Adrenal gland (tissue), 19 donors: ENCODE data around the gene LAMA2. TPM values are rescaled to one million over a fixed set of nuclear protein-coding genes. Genes with fewer than 3 reads are reported as not detected.

Source experiments
- DNase-seq, 7 donors: peaks; one replicate each; pipeline ENCODE4 v3.0.0-alpha.2; 2019 to 2020
- H3K27ac ChIP-seq, 5 donors: fragments of 200-600 bp; sonication (generic) in 4 of 5; 1 replicate in 3 of 5; 2 replicates in 2 of 5; pipeline versions ENCODE4 v1.5.1 to v1.8.0; 2016 to 2020; ENCODE audit warnings: mild to moderate bottlenecking in 1 of 5
- H3K27me3 ChIP-seq: fragments of 200-600 bp; 2 replicates; pipeline ENCODE4 v1.8.0; 2021
- H3K36me3 ChIP-seq, 2 donors: fragments of 200-600 bp; replicated peaks in 1 of 2; 1 replicate in 1 of 2; 2 replicates in 1 of 2; pipeline versions ENCODE4 v1.5.1 to v1.8.0; 2018 to 2022
- H3K4me1 ChIP-seq, 2 donors: fragments of 200-600 bp; replicated peaks in 1 of 2; 1 replicate in 1 of 2; 2 replicates in 1 of 2; pipeline versions ENCODE4 v1.5.1 to v1.8.0; 2018 to 2021
- H3K4me3 ChIP-seq, 4 donors: fragments of 200-600 bp; sonication (generic) in 3 of 4; one replicate each; pipeline ENCODE4 v1.5.1; 2016 to 2018
- H3K9me3 ChIP-seq, 3 donors: fragments of 200-600 bp; sonication (generic) in 1 of 3; replicated peaks in 1 of 3; 1 replicate in 2 of 3; 2 replicates in 1 of 3; pipeline versions ENCODE4 v1.5.1 to v1.8.0; 2016 to 2021
- CTCF ChIP-seq, 6 experiments: fragments of 450-650 bp in 4 of 6; fragments of 200-600 bp in 2 of 6; sonication (generic) in 1 of 6; IDR thresholded peaks; 1 replicate in 5 of 6; 2 replicates in 1 of 6; pipeline versions ENCODE4 v1.5.1 to v1.8.0; 2016 to 2021; ENCODE audit warnings: antibody characterized with exemption in 6 of 6, mild to moderate bottlenecking in 2 of 6, moderate library complexity in 1 of 6
- POLR2A ChIP-seq, 2 donors: fragments of 450-650 bp; IDR thresholded peaks; one replicate each; pipeline ENCODE4 v1.6.1; 2017; ENCODE audit warnings: antibody characterized with exemption in 2 of 2, mild to moderate bottlenecking in 2 of 2, moderate library complexity in 1 of 2
- WGBS, 4 donors: extraction: QIAGEN DNeasy Blood & Tissue Kit in 2 of 4; methylation state at CpG; one replicate each; pipeline versions ENCODE4 v1.1.5 to v1.1.7; 2013 to 2017; 5-methylcytosine and 5-hydroxymethylcytosine counted together
- intact Hi-C, 2 donors: fragments of 100-400 bp; cut with DNase I; formaldehyde crosslinking; loops; one replicate each; pipeline versions ENCODE4 v1.14.1 to v1.15.0; 2022 to 2023
- long read RNA-seq, 10 donors: library from polyadenylated mRNA in 3 of 10; unstranded in 2 of 10; stranded (forward) in 1 of 10; transcript quantifications; one replicate each; pipeline ENCODE4 v2.0.0 and lab custom pipeline, GENCODE V29; 2021 to 2026
- polyA plus RNA-seq, 3 donors: library from polyadenylated mRNA; stranded (reverse); fragments of 200-250 nt in 2 of 3; fragments of 350-450 nt in 1 of 3; fragmentation: Illumina TruSeq in 1 of 3; extraction: RNeasy Lipid Tissue Mini Kit (QIAGEN cat#74804) in 1 of 3; gene quantifications; one replicate each; pipeline ENCODE4 v1.2.3, GENCODE V29; 2013 to 2014
- total RNA-seq, 9 donors: library from RNA; depleted of rRNA in 4 of 9; stranded (reverse); fragments of >200 nt in 4 of 9; fragments of 120-200 nt in 1 of 9; fragmentation: NEBNext Ultra II Directional in 1 of 9; extraction: Animal tissue kit (Norgen Biotek cat#: 25700) in 1 of 9; gene quantifications; one replicate each; pipeline versions ENCODE4 v1.1.0 to v1.2.4, GENCODE V29; 2013 to 2023
- donor health status: healthy with polysubstance abuse.
- donor health status: Bipolar disorder and iron deficiency.
- donor health status: DM: yes; HTN: yes; CAD: no.
- donor health status: DM: no; HTN: no; CAD: no.
- donor health status: DM: no; HTN: no; CAD: no.
- donor health status: DM: yes; HTN: yes; CAD: no.

The LAMA2 gene
- total RNA-seq (100 to 1,000 TPM in 1 of 9 donors, 10 to 100 TPM in 8; 30.8 to 105 (median 40.9) TPM), polyA plus RNA-seq (10 to 100 TPM in 1 of 3 donors, 1 to 10 TPM in 2; 5.8 to 18.4 (median 6.6) TPM)
- long read RNA-seq, donor 1, partial matches to known transcripts, result 7 of 7 reads
- long read RNA-seq, donor 1, other reads (novel, unspliced or antisense), result 0 of 7 reads
- long read RNA-seq, donor 2, partial matches to known transcripts, result 10 of 10 reads
- long read RNA-seq, donor 2, other reads (novel, unspliced or antisense), result 0 of 10 reads
- long read RNA-seq, donor 3, partial matches to known transcripts, result 5 of 5 reads
- long read RNA-seq, donor 3, other reads (novel, unspliced or antisense), result 0 of 5 reads
- long read RNA-seq, donor 4, partial matches to known transcripts, result 1 of 4 reads
- long read RNA-seq, donor 4, other reads (novel, unspliced or antisense), result 3 of 4 reads
- long read RNA-seq, donor 5, partial matches to known transcripts, result 3 of 5 reads
- long read RNA-seq, donor 5, other reads (novel, unspliced or antisense), result 2 of 5 reads
- long read RNA-seq, donor 6, partial matches to known transcripts, result 2 of 6 reads
- long read RNA-seq, donor 6, other reads (novel, unspliced or antisense), result 4 of 6 reads
- long read RNA-seq, donor 7, partial matches to known transcripts, result 7 of 7 reads
- long read RNA-seq, donor 7, other reads (novel, unspliced or antisense), result 0 of 7 reads
- long read RNA-seq, donor 8, partial matches to known transcripts, result 14 of 14 reads
- long read RNA-seq, donor 8, other reads (novel, unspliced or antisense), result 0 of 14 reads
- long read RNA-seq, donor 9, partial matches to known transcripts, result 7 of 7 reads
- long read RNA-seq, donor 9, other reads (novel, unspliced or antisense), result 0 of 7 reads
- long read RNA-seq, donor 10, result 0 reads

- Histone ChIP-seq H3K9me3 (no peaks in the 10 kb centered on the region), H3K4me1 (peaks cover 0 to 7% of the 10 kb centered on the region in 2 donors), H3K36me3 (no peaks in the 10 kb centered on the region), H3K27ac (peak within 1 kb of the TSS in 2 of 5 donors; percentile 58 to 63), H3K27me3 (no peaks in the 10 kb centered on the region), H3K4me3 (peak within 1 kb of the TSS in 2 of 4 donors; percentile 24 to 56)
- 2 to 7% (median 4%) methylated on average over 16 to 36 of the region's 36 CpGs for WGBS, 4 donors
- peak; percentile 29 to 64 (median 59) for DNase-seq
- TF ChIP-seq POLR2A (IDR thresholded peaks at IDR 0.05) (no peak), CTCF (IDR thresholded peaks at IDR 0.05) (peak in 1 of 6 experiments; percentile 12)
- intact Hi-C loops, result no loop called here
Measured at GRCh38 chr6:128882991-128883611, at the start of gene LAMA2. LAMA2 (plus strand) TSS chr6:128883138; CDS start chr6:128883246, 108 bp downstream.

- Histone ChIP-seq H3K36me3 (no peaks in the 10 kb centered on the region), H3K4me1 (no peaks in the 10 kb centered on the region), H3K27me3 (no peaks in the 10 kb centered on the region), H3K27ac (no peak overlapping the region), H3K9me3 (peaks cover 0 to 4% (median 0%) of the 10 kb centered on the region in 3 donors), H3K4me3 (no peak overlapping the region)
- 23 to 44% (median 42%) methylated on average over 1 of the region's 1 CpG for WGBS, 4 donors
- intact Hi-C loops, result no loop called here
- DNase-seq, result no peak
- no peak for TF ChIP-seq CTCF (IDR thresholded peaks at IDR 0.05)
Measured at GRCh38 chr6:128836761-128837160, 46.2 kb upstream of the LAMA2 start.

- H3K4me3 ChIP-seq, result no peak overlapping the region
- peaks cover 0 to 4% (median 0%) of the 10 kb centered on the region in 3 donors for H3K9me3 ChIP-seq
- H3K27me3 ChIP-seq, result no peaks in the 10 kb centered on the region
- 59 to 69% (median 64%) methylated on average over 4 of the region's 4 CpGs for WGBS, 4 donors
- no peak overlapping the region for H3K27ac ChIP-seq
- DNase-seq, result no peak
- H3K4me1 ChIP-seq, result no peaks in the 10 kb centered on the region
- intact Hi-C loops, result no loop called here
- TF ChIP-seq POLR2A (IDR thresholded peaks at IDR 0.05) (no peak), CTCF (IDR thresholded peaks at IDR 0.05) (no peak)
- H3K36me3 ChIP-seq, result no peaks in the 10 kb centered on the region
Measured at GRCh38 chr6:128841518-128841917, 41.4 kb upstream of the LAMA2 start.

GRCh38 chr6:128844598-128844997 lies 38.3 kb upstream of the LAMA2 start:
- Histone ChIP-seq H3K27me3 (no peaks in the 10 kb centered on the region), H3K4me3 (no peak overlapping the region), H3K9me3 (peaks cover 0 to 4% (median 0%) of the 10 kb centered on the region in 3 donors), H3K4me1 (no peaks in the 10 kb centered on the region), H3K36me3 (no peaks in the 10 kb centered on the region), H3K27ac (no peak overlapping the region)
- DNase-seq, result no peak
- intact Hi-C loops, result no loop called here
- TF ChIP-seq POLR2A (IDR thresholded peaks at IDR 0.05), result no peak
- no peak for TF ChIP-seq CTCF (IDR thresholded peaks at IDR 0.05)
- 66 to 75% (median 72%) methylated on average over 2 of the region's 2 CpGs for WGBS, 4 donors
